Right lobe of liver (tissue), 4 donors: ENCODE data around the gene AK5.

Source experiments
- CTCF ChIP-seq, 4 donors: fragments of 200-600 bp in 3 of 4; fragments of 450-650 bp in 1 of 4; IDR thresholded peaks; one replicate each; pipeline versions ENCODE4 v1.5.1 to v1.8.0; 2016 to 2022; ENCODE audit warnings: antibody characterized with exemption in 4 of 4, mild to moderate bottlenecking in 2 of 4
- POLR2A ChIP-seq: fragments of 450-650 bp; IDR thresholded peaks from one replicate; pipeline ENCODE4 v1.6.1; 2017; ENCODE audit warnings: antibody characterized with exemption, mild to moderate bottlenecking
- donor health status: DM: no; HTN: no; CAD: no.
- donor health status: DM: no; HTN: no; CAD: no.
- donor health status: DM: no; HTN: yes; CAD: no.

- no peak for TF ChIP-seq CTCF (IDR thresholded peaks at IDR 0.05)
- no peak for TF ChIP-seq POLR2A
Measured at GRCh38 chr1:77605246-77606026, 323.6 kb downstream of the AK5 start.
